COLO668 (cell line): ENCODE results near the gene CDKN1A.
"Not testable (repeated sequence)": the region's sequence is repeated elsewhere in the genome, so short reads cannot be mapped to it uniquely, and the experiment has no call there.

ENCODE experiments used
- DNase-seq: peaks from one replicate; lab custom pipeline; 2025; ENCODE audit not compliant: unreplicated experiment; lab: John Stamatoyannopoulos, UW

The CDKN1A gene

DNA sequence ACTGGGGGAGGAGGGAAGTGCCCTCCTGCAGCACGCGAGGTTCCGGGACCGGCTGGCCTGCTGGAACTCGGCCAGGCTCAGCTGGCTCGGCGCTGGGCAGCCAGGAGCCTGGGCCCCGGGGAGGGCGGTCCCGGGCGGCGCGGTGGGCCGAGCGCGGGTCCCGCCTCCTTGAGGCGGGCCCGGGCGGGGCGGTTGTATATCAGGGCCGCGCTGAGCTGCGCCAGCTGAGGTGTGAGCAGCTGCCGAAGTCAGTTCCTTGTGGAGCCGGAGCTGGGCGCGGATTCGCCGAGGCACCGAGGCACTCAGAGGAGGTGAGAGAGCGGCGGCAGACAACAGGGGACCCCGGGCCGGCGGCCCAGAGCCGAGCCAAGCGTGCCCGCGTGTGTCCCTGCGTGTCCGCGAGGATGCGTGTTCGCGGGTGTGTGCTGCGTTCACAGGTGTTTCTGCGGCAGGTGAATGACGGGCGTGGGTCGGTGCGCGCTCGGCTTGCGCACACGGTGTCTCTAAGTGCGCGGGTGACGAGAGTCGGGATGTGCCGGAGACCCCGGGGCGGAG lies at the start of gene CDKN1A:
Gene CDKN1A (plus strand): TSS at position 227 of the 555 bp plus-strand sequence. CDS start 5,388 bp downstream, outside the sequence.
- DNase-seq = peak; percentile 88

DNA sequence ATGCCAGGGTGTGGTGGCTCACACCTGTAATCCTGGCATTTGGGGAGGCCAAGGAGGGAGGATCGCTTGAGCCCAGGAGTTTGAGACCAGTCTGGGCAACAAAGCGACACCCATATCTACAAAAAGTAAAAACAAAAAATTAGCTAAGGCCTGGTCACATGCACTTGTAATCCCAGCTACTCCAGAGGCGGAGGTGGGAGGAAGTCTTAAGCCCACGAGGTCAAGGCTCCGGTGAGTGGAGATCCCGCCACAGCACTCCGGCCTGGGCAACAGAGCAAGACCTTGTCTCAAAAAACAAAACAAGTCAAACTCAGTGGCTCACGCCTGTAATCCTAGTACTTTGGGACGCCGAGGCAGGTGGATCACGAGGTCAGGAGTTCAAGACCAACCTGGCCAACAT lies 48.7 kb upstream of the CDKN1A start:
- no peak for DNase-seq

DNA sequence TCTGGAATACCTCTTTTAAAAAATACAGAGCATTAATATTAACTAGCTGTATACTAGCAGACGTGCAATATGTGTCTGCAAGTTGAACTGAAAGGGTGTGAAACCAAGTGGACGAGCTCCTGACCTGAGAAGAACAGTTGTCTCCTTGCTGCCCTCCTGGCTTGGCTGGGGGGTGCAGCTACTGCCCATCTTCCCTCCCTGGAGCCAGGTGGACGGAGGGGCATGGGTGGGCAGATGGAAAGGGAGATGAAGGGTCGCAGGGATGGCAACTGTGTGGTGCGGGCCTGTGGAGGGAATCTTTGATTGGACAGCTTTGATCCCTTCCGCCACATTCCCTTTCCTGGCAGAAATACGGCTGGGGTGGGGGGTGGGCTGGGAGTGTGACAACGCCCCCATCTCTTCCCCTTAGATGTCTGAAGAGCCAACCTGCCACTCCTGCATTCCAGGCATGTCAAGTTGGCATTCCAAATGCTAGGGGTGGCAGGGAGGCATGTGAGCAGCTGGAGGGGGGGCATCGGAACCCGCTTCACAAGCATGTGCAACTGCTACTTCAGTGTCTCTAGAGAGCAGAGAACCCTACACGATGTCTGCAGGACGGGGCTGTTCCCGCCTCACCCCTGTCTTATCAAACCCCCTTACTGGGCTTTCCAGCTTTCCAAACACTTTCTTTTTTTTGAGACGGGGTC lies 47.0 kb upstream of the CDKN1A start:
- no peak for DNase-seq

DNA sequence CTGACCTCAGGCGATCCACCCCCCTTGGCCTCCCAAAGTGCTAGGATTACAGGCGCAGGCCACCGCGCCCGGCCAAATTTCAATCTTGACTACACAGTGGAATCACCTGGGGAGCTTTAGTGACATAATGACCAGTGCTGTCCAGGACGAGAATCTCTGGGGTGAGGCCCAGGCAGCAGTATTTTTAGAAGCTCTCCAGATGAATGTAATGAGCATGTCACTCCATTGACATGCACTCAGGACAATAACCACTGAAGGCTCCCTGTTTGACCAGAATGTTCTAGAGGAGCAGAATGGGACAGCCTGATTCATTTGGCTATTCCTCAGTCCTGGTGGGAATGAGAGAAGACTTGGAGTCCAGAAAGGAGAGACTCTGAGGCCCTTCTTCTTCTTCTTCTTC lies 45.1 kb upstream of the CDKN1A start:
- no peak for DNase-seq

DNA sequence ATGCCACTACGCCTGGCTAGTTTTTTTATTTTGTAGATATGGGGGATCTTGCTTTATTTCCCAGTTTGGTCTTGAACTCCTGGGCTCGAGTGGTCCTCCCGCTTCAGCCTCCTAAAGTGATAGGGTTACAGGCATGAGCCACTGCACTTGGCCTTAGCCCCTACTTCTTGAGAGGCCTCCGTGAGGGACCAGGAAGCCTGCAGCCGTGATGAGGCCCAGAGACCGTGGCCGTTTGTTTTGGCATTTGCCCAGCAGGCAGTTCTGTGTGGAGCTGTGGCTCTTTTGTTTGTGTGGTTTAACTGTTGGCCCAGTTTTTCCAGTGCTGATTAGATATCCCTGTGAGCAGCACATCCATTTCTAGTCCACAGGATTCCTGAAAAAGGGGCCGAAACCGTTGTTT lies 44.6 kb upstream of the CDKN1A start:
- DNase-seq = peak; percentile 18

DNA sequence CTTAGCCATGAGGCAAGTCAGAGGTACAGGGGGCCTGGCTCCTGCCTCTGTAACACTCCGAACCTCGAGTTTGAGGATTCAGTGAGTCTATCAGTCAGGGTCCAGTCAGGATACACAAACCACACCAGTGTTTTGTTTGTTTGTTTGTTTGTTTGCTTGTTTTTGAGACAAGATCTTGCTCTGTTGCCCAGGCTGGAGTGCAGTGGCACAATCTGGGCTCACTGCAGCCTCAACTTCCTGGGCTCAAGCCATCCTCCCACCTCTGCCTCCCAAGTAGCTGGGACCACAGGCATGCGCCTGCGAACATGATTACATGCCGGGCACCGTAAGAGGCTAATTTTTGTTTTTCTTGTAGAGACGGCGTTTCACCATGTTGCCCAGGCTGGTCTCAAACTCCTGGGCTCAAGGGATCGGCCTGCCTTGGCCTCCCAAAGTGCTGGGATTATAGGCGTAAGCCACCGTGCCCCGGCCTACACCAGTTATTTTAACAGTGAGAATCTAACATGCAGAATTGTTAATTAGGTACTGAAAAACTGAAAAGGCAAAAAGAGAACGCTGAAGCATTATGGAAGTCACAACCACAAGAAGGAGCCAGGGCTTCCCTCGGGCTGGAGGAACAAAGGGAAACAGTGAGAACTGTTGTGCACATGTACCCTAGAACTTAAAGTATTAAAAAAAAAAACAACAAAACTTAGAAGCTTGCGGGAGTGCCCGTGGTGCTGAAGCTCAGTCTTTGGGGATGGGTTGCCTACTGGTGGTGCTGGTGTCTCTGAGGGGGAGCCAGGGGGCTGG lies 44.0 kb upstream of the CDKN1A start:
- no peak for DNase-seq

DNA sequence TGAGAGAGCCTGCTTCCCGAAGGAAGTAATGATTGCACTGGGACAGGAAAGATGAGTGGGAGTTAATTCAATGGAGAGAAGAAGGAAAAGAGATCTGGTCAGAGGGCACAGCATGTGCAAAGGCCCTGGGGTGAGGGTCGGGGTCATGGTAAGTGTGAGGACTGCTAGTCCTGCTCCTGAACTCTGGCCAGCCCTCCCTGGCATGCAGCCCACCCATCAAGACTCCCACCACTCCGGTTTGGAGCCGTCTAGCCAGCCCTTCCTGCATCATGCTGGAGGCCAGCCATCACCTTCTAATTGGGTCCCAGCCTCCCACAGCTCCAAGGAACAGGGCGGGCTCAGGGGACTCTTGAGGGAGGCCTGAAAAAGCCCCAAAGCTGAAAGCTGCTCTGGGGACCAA lies 42.2 kb upstream of the CDKN1A start:
- DNase-seq = no peak

DNA sequence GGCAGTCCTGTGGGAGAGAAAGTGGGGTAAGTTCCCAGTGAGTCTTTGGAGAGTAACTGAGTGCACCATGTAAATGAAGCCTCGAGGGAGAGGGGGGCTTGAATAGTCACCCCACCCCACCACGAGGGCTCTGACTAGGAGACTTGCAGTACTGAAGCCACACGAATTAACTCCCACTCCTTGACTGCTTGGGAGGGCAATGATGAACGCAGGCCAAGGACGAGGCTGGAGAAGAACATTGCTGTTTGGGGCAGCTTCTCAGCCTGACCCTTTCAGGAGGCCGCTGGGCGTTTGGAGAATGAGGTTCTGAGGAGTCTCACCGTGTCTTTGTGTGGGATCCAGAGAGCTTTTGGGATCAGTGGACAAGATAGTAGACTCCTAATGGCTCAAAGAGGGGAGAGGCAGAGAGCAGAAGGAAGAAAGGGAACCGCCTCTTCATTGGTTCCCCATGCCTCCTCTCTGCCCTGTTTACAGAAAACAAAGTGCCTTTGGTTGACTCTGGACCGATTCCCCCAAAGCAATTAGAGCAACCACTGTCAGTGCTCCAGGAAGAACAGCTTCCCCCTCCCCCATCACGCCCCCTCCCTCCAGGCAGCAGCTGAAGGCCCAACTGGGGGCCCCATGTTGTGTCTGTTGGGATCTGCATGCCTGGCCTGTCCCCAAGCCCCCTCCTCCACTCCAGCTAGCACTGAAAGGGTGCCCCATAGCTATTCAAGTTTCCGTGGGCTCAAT lies 41.7 kb upstream of the CDKN1A start:
- no peak for DNase-seq

DNA sequence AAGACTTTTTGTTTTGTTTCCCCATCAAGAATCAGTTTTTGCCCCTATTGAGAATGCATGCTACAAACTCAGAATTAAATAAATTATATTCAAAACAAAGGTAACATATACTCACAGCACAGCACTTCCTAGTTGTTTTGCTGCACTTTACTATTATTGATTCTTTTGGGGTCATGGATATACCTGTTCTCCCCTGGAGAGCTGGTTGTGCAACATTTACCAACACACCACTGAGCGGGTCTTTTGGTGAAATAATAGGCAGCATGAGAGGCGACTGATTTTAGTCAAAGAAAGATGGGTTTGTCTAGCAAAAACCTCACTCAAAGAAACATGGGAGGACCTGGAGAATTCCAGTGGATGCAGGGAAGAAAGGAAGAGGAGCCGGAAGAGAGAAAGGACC lies 39.9 kb upstream of the CDKN1A start:
- DNase-seq = no peak

DNA sequence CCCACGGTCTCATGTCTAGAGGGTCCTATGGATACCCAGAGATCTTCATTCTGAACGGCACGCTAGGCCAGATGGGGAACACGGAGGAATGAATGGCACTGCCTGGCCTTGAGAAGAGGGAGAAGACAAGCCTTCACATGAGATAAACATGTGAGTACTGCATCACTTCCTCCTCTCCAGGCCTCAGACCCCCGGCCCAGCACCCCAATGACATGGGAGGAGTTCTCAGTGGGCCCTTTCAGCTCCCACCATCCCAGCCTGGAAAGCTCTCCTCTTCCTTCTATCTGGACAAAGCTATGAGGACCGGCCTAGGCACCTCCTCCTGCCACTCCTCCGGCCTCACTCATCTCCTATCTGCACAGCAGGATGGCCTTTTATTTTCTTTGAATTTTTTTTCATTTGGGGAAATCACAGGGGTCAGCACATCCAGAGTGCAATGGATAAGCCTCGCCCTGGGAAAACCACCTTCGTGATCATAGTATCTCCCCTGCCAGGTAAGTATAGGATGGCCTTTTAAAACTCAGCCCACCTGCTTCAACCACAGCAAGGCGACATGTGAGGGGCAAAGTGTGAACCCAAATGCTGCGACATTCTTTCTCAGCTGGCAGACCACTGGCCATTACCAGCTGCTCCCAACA lies 39.2 kb upstream of the CDKN1A start:
- DNase-seq = no peak

DNA sequence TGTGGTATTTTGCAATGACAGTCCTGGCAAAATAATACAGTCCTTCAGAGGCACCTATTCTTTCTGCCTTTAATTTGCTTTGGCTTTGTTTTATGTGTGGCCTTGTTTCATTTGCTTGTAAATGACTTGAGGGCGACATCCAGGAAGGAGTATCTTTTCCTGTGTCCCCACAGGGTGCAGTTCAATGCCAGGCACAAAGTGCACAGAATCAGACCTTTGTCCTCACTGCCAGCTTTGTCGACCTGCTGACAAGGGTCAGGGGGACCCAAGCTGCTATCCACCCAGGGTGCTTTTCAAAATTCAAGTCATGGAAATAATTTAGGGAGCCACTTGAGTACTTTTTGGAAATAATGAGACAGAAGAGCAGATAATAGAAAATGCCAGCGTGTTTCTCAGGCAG lies 37.0 kb upstream of the CDKN1A start:
- DNase-seq = no peak

DNA sequence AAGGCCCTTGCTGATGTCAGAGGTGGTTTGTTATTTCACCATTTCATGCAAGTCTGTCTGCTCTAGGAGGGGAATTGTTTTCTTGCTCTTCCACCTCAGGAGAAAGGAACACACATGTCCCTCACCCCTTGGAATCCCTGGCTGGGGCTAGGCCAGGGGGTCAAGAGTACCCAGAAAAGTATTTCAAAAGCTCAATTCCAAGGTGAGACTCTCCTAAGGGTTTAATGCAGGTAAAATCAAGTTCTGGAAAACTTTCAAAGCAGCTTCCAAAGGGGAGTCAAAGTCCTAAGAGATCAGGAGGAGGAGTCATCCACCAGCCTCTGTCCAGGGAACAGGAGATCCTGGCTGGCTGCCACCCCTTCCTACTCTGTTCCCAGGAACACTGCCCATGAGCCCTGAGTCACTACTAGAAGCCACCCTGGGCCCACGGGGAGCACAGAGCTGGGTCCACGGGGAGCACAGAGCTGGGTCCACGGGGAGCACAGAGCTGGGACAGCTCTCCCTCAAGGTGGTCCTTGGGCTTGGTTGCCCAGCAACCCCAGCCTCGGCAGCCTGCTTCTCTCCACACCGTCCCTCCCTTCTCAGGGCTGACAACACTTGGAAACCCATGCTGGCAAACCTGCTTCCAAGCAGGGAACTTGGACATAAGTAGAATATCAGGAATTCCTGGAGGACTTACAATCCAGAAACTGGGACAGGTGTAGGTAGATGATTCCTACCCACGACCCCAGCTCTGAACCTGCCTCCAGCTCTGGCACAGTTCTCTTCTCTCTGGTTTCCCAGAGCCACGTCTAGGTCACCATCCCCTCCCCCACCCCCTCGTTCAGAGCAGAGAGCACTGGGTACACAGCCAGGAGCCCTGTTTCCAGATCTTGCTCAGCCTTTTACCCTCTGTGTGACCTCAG lies 35.3 kb upstream of the CDKN1A start:
- no peak for DNase-seq

DNA sequence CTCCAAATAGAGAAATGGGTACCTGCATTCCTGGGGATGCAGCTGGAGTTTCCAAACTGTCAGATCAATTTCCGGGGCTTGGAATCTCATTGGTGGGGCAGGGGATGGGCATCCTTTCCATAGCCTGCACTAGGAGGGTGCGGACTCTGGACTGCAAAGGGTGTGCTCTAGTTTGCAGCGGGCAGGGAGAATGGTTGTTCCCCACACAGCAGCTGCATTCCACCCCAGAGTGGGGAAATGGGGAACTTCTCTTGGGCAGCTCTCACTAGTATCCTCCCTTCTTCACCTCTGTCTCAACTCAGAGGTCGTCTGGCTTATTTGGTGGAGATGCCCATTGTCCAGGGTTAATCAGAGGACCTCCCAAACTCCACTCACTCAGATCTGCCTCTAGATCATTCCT lies 34.5 kb upstream of the CDKN1A start:
- no peak for DNase-seq

DNA sequence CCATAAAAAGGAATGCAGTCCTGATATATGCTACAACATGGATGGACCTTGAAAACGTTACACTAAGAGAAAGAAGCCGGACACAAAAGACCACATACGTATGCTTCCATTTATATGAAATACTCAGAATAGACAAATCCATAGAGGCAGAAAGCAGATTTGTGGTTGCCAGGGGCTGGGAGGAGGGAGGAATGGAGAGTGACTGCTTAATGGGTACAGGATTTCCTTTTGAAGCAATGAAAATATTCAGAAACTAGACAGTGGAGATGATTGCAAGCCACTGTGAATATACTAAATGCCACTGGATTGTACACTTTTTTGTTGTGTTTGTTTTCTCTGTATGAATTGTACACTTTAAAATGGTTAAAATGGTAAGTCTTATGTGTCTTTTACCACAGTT lies 29.4 kb upstream of the CDKN1A start:
- no peak for DNase-seq

DNA sequence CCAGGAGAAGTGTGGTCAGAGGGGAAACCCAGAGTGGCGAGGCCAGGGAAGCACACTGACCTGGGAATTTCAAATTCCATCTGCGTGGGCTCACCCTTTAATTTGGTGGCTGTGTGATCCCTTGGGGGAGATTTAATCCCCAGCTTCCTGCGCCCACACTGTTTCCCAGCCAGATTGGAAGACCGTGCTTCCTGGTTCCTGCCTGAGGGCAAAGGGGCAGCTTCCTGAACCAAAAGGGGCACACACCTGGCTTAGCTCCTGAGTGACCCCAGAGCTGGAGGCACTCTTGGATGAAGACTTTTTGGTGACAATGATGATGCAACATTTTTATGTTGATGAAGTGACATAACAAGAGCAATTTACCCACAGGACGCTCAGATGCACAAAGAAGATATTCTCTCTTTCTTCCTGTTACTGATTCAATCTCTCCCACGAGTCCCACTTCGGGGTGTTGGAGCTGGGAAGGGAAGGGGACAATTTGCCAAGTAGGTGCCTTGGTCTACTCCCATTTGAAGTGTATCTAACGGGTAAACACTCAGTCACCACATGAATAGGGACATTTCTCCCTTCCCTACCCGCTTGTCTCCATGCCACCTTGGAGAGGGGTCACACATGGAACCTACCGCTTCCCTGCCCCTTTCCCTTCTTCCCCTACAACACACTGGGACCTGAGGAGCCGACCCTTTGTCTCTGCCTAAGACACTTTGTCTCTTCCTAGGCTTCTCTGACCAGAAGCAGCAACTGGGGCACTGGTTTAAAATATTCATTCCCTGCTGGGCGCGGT lies 28.6 kb upstream of the CDKN1A start:
- DNase-seq = no peak

DNA sequence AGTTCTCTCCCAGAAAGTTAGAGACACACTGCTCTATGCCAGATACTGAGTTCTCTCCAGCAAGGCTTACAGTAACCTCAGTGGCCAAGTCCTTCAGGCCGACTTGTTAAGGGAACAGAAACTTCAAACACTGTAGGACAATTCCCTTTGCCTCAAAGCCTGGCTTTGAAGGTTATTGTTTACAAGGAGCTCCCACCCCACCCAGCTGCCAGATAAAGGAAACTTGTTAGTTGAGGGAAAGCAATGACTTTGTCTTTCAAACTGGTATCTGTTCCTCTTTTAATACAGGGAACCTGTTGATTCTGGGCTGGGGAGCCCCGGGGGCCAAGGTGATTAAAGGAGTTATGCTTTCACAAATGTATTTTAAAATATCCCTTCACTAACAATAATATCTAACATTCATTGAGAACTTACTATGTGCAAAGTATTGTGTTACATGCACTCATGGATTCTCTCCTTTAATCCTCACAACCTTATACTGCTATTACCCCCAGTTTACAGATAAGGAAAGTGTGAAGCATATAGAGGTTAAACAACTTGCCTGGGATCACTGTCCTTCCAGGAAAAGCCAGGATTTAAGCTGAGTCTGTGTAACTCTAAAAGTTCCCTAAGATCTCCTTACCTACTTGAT lies 27.6 kb upstream of the CDKN1A start:
- no peak for DNase-seq

DNA sequence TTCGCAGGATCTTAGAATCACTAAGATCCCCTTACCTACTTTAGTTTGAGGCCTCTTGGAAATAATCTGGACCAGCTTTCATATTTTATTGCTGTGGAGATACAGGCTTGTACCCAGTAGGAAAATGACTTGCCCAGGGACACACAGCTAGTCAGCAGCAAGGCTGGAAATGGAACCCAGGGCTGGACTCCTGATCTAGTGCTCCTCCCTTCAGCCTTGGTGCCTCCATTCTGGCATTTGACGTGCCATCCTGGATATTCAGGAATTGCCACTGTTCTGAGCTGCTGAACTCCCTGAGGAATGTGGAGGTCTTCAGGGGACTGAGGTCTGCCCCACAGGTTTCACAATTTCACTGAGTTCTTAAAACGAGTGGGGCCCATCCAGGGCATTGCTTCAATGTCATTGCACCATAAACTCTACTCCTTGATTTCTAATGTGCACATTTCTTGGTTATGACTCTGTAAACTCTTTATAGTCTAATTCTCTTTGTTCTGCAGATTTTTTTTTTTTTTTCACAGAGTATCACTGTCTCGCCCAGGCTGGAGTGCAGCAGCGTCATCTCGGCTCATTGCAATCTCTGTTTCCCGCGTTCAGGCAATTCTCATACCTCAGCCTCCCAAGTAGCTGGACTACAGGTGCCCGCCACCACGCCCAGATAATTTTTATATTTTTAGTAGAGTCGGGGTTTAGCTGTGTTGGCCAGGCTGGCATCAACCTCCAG lies 26.7 kb upstream of the CDKN1A start:
- DNase-seq = no peak

DNA sequence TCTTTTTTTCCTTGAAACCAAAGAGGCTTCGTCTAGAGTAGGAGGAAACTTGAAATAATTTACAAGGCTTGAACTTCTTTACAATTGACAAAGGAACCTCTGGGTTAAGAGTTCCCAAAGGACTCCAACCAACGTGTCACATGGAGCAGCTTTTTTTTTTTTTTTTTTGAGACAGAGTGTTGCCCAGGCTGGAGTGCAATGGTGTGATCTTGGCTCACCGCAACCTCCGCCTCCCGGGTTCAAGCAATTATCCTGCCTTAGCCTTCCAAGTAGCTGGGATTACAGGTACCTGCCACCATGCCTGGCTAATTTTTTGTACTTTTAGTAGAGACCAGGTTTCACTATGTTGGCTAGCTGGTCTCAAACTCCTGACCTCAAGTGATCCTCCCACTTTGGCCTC lies 24.0 kb upstream of the CDKN1A start:
- not testable (repeated sequence) for DNase-seq
